ENCODE data around the gene MLF1. TPM values are rescaled to one million over a fixed set of nuclear protein-coding genes. Genes with fewer than 3 reads are reported as not detected.

Gene MLF1
- total RNA-seq, 1 experiment from 2014 or later: 20.4 TPM

- DNase-seq: no peak
- H3K9me3 Mint-ChIP-seq: peaks cover 0 to 3% of the 10 kb centered on the region in 2 experiments; a peak in 1 of 5 replicates
- no peak overlapping the region for H2AFZ ChIP-seq (ENCODE audit: low read length)
- H2BK12ac ChIP-seq (ENCODE audit: insufficient read length, low read depth, low read length): no peak overlapping the region
- no peak overlapping the region for H2AK5ac ChIP-seq (ENCODE audit: insufficient read length, low read length)
- H3K79me1 ChIP-seq (ENCODE audit: insufficient read depth, low read depth, low read length, poor library complexity, severe bottlenecking): peaks cover 3% of the 10 kb centered on the region
- H3K23me2 ChIP-seq (ENCODE audit: insufficient read length, low read depth, low read length, poor library complexity, severe bottlenecking): no peaks in the 10 kb centered on the region
- no peak overlapping the region for H2BK5ac ChIP-seq (ENCODE audit: insufficient read length, low read length)
- no peak overlapping the region for H4K8ac ChIP-seq (replicated peaks; ENCODE audit: insufficient read length, low read depth, low read length)
- H3K4ac ChIP-seq (ENCODE audit: low read depth, low read length): no peak overlapping the region
- no peak overlapping the region for H4K5ac ChIP-seq (ENCODE audit: insufficient read length, low read depth, low read length)
- H3K27me3 ChIP-seq (ENCODE audit: insufficient read depth, low read length): no peaks in the 10 kb centered on the region
- no peak overlapping the region for H3T11ph ChIP-seq (ENCODE audit: low read length)
- H3K27ac ChIP-seq (ENCODE audit: insufficient read length, low read depth, low read length): no peak overlapping the region
- H2BK15ac ChIP-seq (ENCODE audit: low read depth, low read length): no peak overlapping the region
- H3K36me3 Mint-ChIP-seq (ENCODE audit: insufficient read depth in 1 of 3, low read depth in 3 of 3): peaks cover 3 to 17% (median 10%) of the 10 kb centered on the region in 3 experiments; a peak in 6 of 7 replicates
- H3K18ac ChIP-seq (ENCODE audit: insufficient read length, low read depth, low read length): no peak overlapping the region
- no peak overlapping the region for H3K23ac ChIP-seq (ENCODE audit: insufficient read length, low read depth, low read length)
- no peak overlapping the region for H2BK20ac ChIP-seq (ENCODE audit: low read depth, low read length, poor library complexity, severe bottlenecking)
- no peak overlapping the region for H4K91ac ChIP-seq (ENCODE audit: insufficient read length, low read depth, low read length)
- no peak for TF ChIP-seq CTCF (conservative IDR thresholded peaks at IDR 0.05)
- H2BK120ac ChIP-seq (ENCODE audit: low read depth, low read length, poor library complexity, severe bottlenecking): no peak overlapping the region
- no CpG with 5 or more reads among the region's 6 CpGs for WGBS (ENCODE audit: extremely low coverage, insufficient read length, low lambda C conversion rate)
- H4K20me1 ChIP-seq (ENCODE audit: control insufficient read depth, insufficient read depth, insufficient read length): no peaks in the 10 kb centered on the region
- H3K9me3 ChIP-seq (ENCODE audit: control insufficient read depth, low read depth, low read length): no peaks in the 10 kb centered on the region
- H3K4me2 ChIP-seq (ENCODE audit: insufficient read depth, insufficient read length, low read length): no peak overlapping the region
- H3K9ac ChIP-seq (ENCODE audit: extremely low read depth, insufficient read length, low read length): no peak overlapping the region
- H3K4me1 Mint-ChIP-seq: peaks cover 8 to 10% of the 10 kb centered on the region in 2 experiments; a peak in 3 of 4 replicates
- no peak overlapping the region for H3K56ac ChIP-seq (ENCODE audit: insufficient read length, low read depth, low read length)
- H3K4me3 Mint-ChIP-seq: no peak overlapping the region
- peaks cover 6% of the 10 kb centered on the region; the same call in 1 of the 2 replicates for H3K79me2 ChIP-seq (ENCODE audit: insufficient read depth, low read length)
- no peaks in the 10 kb centered on the region for H3K27me3 Mint-ChIP-seq (ENCODE audit: low read depth)
- no peak overlapping the region for H3K14ac ChIP-seq (ENCODE audit: insufficient read depth, low read length)
- H3K4me1 ChIP-seq (ENCODE audit: insufficient read depth, low read length): no peaks in the 10 kb centered on the region
- H3K27ac Mint-ChIP-seq: no peak overlapping the region
These were observed 71.6 kb downstream of the MLF1 start for GRCh38 chr3:158642474-158643210.
